Gastrocnemius medialis (tissue), 4 donors: ENCODE results near the gene RPA1. TPM values are rescaled to one million over a fixed set of nuclear protein-coding genes. Genes with fewer than 3 reads are reported as not detected.

Experiments
- ATAC-seq, 2 donors: fragments of 150-250 bp; one replicate each; pipeline ENCODE4 v1.9.1; 2016
- DNase-seq, 2 donors: peaks; one replicate each; pipeline ENCODE4 v3.0.0-alpha.2; 2019
- H3K27ac ChIP-seq, 4 donors: fragments of 200-600 bp; sonication (generic); 1 replicate in 1 of 4; 2 replicates in 3 of 4; pipeline ENCODE4 v1.5.1; 2016 to 2018; ENCODE audit warnings: mild to moderate bottlenecking in 2 of 4, moderate library complexity in 1 of 4
- H3K27me3 ChIP-seq, 3 donors: fragments of 200-600 bp; sonication (generic) in 2 of 3; 1 replicate in 1 of 3; 2 replicates in 2 of 3; pipeline versions ENCODE4 v1.5.1 to v1.6.0; 2016 to 2019; ENCODE audit warnings: mild to moderate bottlenecking in 1 of 3, moderate library complexity in 1 of 3
- H3K36me3 ChIP-seq, 2 donors: fragments of 200-600 bp; sonication (generic) in 1 of 2; one replicate each; pipeline ENCODE4 v1.5.1; 2017 to 2018
- H3K4me1 ChIP-seq, 2 donors: fragments of 200-600 bp; sonication (generic) in 1 of 2; one replicate each; pipeline ENCODE4 v1.5.1; 2016 to 2017; ENCODE audit warnings: mild to moderate bottlenecking in 2 of 2
- H3K4me3 ChIP-seq, 4 donors: fragments of 200-600 bp; sonication (generic) in 3 of 4; 1 replicate in 1 of 4; 2 replicates in 3 of 4; pipeline ENCODE4 v1.5.1; 2016 to 2019; ENCODE audit warnings: mild to moderate bottlenecking in 2 of 4
- H3K9me3 ChIP-seq, 3 donors: fragments of 200-600 bp; sonication (generic) in 2 of 3; 1 replicate in 1 of 3; 2 replicates in 2 of 3; pipeline ENCODE4 v1.5.1; 2016 to 2019
- CTCF ChIP-seq, 5 experiments: fragments of 450-650 bp in 3 of 5; fragments of 200-600 bp in 2 of 5; sonication (generic) in 2 of 5; IDR thresholded peaks in 4 of 5; conservative IDR thresholded peaks in 1 of 5; 1 replicate in 4 of 5; 2 replicates in 1 of 5; pipeline ENCODE4 v1.5.1; 2016 to 2019; ENCODE audit warnings: antibody characterized with exemption in 5 of 5, mild to moderate bottlenecking in 3 of 5, moderate library complexity in 3 of 5
- POLR2A ChIP-seq, 2 donors: fragments of 450-650 bp; IDR thresholded peaks; one replicate each; pipeline ENCODE4 v1.6.1; 2017; ENCODE audit warnings: antibody characterized with exemption in 2 of 2, mild to moderate bottlenecking in 2 of 2, moderate library complexity in 2 of 2
- in situ Hi-C, 4 donors: fragments of 200-750 bp; cut with MboI; loops; one replicate each; pipeline versions ENCODE4 v1.15.0 to v1.8.0; 2017; ENCODE audit warnings: low sequenced_read_pairs in 4 of 4
- intact Hi-C: fragments of 100-400 bp; cut with DNase I; formaldehyde crosslinking; loops from one replicate; pipeline ENCODE4 v1.15.1; 2023; ENCODE audit warnings: low total_unique reads
- total RNA-seq, 4 donors: library from RNA; depleted of rRNA; stranded (reverse); fragments of >200 nt; gene quantifications; one replicate each; pipeline versions ENCODE4 v1.1.0 to v1.2.3, GENCODE V29; 2016

RPA1 gene
- total RNA-seq, 4 donors from 2014 or later, result 26.5 to 46.8 (median 34.9) TPM

GRCh38 chr17:1947229-1947742 lies 117.5 kb downstream of the RPA1 start:
- Histone ChIP-seq H3K9me3 (no peaks in the 10 kb centered on the region), H3K4me1 (no peaks in the 10 kb centered on the region), H3K36me3 (no peaks in the 10 kb centered on the region), H3K4me3 (no peak overlapping the region), H3K27me3 (no peaks in the 10 kb centered on the region), H3K27ac (no peak overlapping the region)
- intact Hi-C loops (no loop called here), in situ Hi-C loops (no loop called here)
- TF ChIP-seq POLR2A (IDR thresholded peaks at IDR 0.05), result no peak
- TF ChIP-seq CTCF (IDR thresholded peaks at IDR 0.05 in 4 of 5, conservative IDR thresholded peaks at IDR 0.05 in 1 of 5), result no peak
- DNase-seq (no peak), ATAC-seq (no peak)

- H3K27ac ChIP-seq, result no peak overlapping the region
Observed at GRCh38 chr17:1947743-1948516, 118.1 kb downstream of the RPA1 start.

DNA sequence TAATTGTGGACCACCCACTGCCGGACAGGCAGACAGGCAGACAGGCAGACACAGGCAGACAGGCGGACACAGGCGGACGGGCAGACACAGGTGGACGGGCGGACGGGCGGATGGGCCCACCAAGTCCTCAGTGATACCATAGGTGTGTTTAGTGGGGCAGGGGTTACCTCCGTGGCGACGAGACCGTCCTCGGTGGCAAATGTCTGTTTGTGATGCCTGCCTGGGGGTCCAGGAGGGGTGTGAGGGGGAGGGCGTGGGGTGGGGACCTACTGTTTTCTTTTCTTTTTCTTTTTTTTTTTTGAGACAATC lies 118.7 kb downstream of the RPA1 start:
- Histone ChIP-seq H3K27me3 (no peaks in the 10 kb centered on the region), H3K4me3 (no peak overlapping the region), H3K9me3 (no peaks in the 10 kb centered on the region), H3K36me3 (no peaks in the 10 kb centered on the region), H3K27ac (no peak overlapping the region), H3K4me1 (no peaks in the 10 kb centered on the region)
- DNase-seq (no peak), ATAC-seq (no peak)
- intact Hi-C loops (no loop called here), in situ Hi-C loops (no loop called here)
- TF ChIP-seq CTCF (IDR thresholded peaks at IDR 0.05 in 4 of 5, conservative IDR thresholded peaks at IDR 0.05 in 1 of 5) (no peak), POLR2A (IDR thresholded peaks at IDR 0.05) (no peak)

More at GRCh38 chr17:1947743-1948516, 118.1 kb downstream of the RPA1 start:
- TF ChIP-seq CTCF (IDR thresholded peaks at IDR 0.05 in 4 of 5, conservative IDR thresholded peaks at IDR 0.05 in 1 of 5), result no peak
- TF ChIP-seq POLR2A (IDR thresholded peaks at IDR 0.05), result no peak
- Histone ChIP-seq H3K4me3 (no peak overlapping the region), H3K36me3 (no peaks in the 10 kb centered on the region), H3K4me1 (no peaks in the 10 kb centered on the region), H3K9me3 (no peaks in the 10 kb centered on the region), H3K27me3 (no peaks in the 10 kb centered on the region)
- in situ Hi-C loops (no loop called here), intact Hi-C loops (no loop called here)
- ATAC-seq, result no peak
- DNase-seq, result no peak

Other genes with a start within 250 kb of the RPA1 start
- gene SLC43A2, start 201.2 kb upstream of the RPA1 start, total RNA-seq, result 10 to 100 TPM; 26.9 to 96.9 (median 55.2) TPM
- 10 to 100 TPM in 1 of 4 donors, 1 to 10 TPM in 3; 4.1 to 15.1 (median 5.7) TPM for gene SCARF1, start 184.3 kb upstream of the RPA1 start, total RNA-seq
- gene RILP, start 180.1 kb upstream of the RPA1 start, total RNA-seq, result 10 to 100 TPM; 45.5 to 94.7 (median 58.9) TPM
- 100 to 1,000 TPM; 127 to 261 (median 195) TPM for gene PRPF8, start 145.1 kb upstream of the RPA1 start, total RNA-seq
- gene TLCD2, start 119.6 kb upstream of the RPA1 start, total RNA-seq, result under 1 TPM; 0.66 to 0.95 (median 0.85) TPM
- gene WDR81, start 105.3 kb upstream of the RPA1 start, total RNA-seq, result 10 to 100 TPM; 22.3 to 61.1 (median 42.7) TPM
- gene SERPINF2, start 87.1 kb upstream of the RPA1 start, total RNA-seq, result 1 to 10 TPM in 3 of 4 donors, under 1 TPM in 1; 0.85 to 6.4 (median 4.3) TPM
- gene SERPINF1, start 67.9 kb upstream of the RPA1 start, total RNA-seq, result 100 to 1,000 TPM; 554 to 698 (median 631) TPM
- 10 to 100 TPM; 15.1 to 18.1 (median 16.7) TPM for gene SMYD4, start 103 bp upstream of the RPA1 start, total RNA-seq
- gene RTN4RL1, start 195.3 kb downstream of the RPA1 start, total RNA-seq, result 1 to 10 TPM in 2 of 4 donors, under 1 TPM in 2; 0.31 to 1.7 (median 1.2) TPM
- 10 to 100 TPM; 47.2 to 59.9 (median 57.7) TPM for gene DPH1, start 200.1 kb downstream of the RPA1 start, total RNA-seq
- gene OVCA2, start 212.0 kb downstream of the RPA1 start, total RNA-seq, result 10 to 100 TPM; 12.6 to 50.2 (median 34.4) TPM
- 1 to 10 TPM; 4.6 to 9.6 (median 6.9) TPM for gene HIC1, start 225.1 kb downstream of the RPA1 start, total RNA-seq